H1 (cell line): ENCODE data around the gene DSC3. TPM values are rescaled to one million over a fixed set of nuclear protein-coding genes. Genes with fewer than 3 reads are reported as not detected.

Experiments used
- RFX5 ChIP-seq: IDR thresholded peaks from 2 replicates; pipeline ENCODE4 v1.6.1; 2011; ENCODE audit warnings: low read depth, low read length, improper control_type of control experiment, borderline replicate concordance
- SP2 ChIP-seq: IDR thresholded peaks from 2 replicates; pipeline ENCODE4 v1.6.1; 2012; ENCODE audit warnings: mild to moderate bottlenecking, low read length, inconsistent platforms
- polyA plus RNA-seq, 7 experiments: library from polyadenylated mRNA; depleted of rRNA in 3 of 7; stranded (reverse) in 5 of 7; unstranded in 2 of 7; fragments of >200 nt in 5 of 7; fragments of 200-250 nt in 2 of 7; gene quantifications; 1 replicate in 5 of 7; 2 replicates in 1 of 7; 4 replicates in 1 of 7; pipeline versions ENCODE4 v1.2.1 to v1.2.3, GENCODE V29; 2011 to 2013; ENCODE audit warnings: missing spikeins in 2 of 7, mixed read lengths in 2 of 7
- total RNA-seq: library from RNA; stranded (reverse); fragmentation: NEBNext Ultra II Directional; extraction: Animal tissue kit (Norgen Biotek cat#: 25700); gene quantifications from 2 replicates; pipeline ENCODE4 v1.2.1, GENCODE V29; 2021

The DSC3 gene
- total and polyA plus RNA-seq, 2 of the 8 experiments (the other 6 are each of a cell fraction or from before 2014, with no cell fraction given): 0.70 to 3.7 TPM

DNA sequence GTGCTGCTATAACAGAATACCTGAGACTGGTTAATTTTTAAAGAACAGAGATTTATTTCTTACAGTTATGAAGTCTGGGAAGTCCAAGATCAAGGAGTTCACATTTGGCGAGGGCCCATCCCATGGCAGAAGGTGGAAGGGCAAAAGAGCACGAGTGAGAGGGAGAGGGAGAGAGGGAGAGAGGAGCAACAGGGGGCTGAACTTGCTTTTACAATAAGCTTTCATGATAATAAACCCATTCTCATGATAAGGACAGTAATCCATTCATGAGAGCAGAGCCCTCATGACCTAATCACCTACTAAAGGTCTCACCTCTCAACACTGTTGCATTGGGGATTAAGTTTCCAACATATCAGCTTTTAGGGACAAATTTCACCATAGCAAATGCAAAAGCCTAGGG lies 45.3 kb downstream of the DSC3 start (continued):
- no peak for TF ChIP-seq RFX5
- TF ChIP-seq SP2: no peak
